Upper lobe of left lung (tissue), 4 donors: Measurements from ENCODE around the gene ZNF800.

Experiments
- CTCF ChIP-seq, 6 experiments: fragments of 450-650 bp in 4 of 6; fragments of 200-600 bp in 2 of 6; sonication (generic) in 2 of 6; IDR thresholded peaks; one replicate each; pipeline ENCODE4 v1.5.1; 2016 to 2019; ENCODE audit warnings: antibody characterized with exemption in 6 of 6
- EP300 ChIP-seq, 4 donors: sonication (generic); formaldehyde crosslinking; IDR thresholded peaks; one replicate each; pipeline ENCODE4 v1.5.1; 2017; ENCODE audit warnings: antibody characterized with exemption in 4 of 4, control low read depth in 2 of 4
- POLR2A ChIP-seq, 4 donors: fragments of 450-650 bp; IDR thresholded peaks; one replicate each; pipeline ENCODE4 v1.5.1; 2016 to 2017; ENCODE audit warnings: antibody characterized with exemption in 4 of 4, mild to moderate bottlenecking in 2 of 4
- POLR2AphosphoS5 ChIP-seq, 2 donors: sonication (generic); formaldehyde crosslinking; IDR thresholded peaks; one replicate each; pipeline ENCODE4 v1.5.1; 2017; ENCODE audit warnings: antibody characterized with exemption in 2 of 2

DNA sequence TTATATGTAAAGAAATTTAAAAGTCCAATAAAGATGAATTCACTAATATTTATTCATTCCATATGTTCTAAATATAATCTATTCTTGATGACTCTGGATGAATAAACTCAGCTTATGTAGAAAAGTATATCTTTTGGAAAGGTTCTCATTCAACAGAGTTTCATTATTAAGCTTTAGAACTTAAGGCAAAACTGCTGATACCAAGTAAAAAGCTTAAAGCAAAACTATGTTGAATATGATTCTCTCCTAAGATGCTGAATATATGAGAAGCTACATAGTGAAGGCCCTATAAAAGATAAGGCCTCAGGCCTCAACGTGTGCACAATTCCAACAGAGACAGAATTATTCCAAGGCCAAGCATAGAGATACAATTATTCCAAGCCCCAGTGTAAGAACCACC, 30.8 kb downstream of the ZNF800 start:
- TF ChIP-seq POLR2A (IDR thresholded peaks at IDR 0.05) (no peak), POLR2AphosphoS5 (IDR thresholded peaks at IDR 0.05) (no peak), CTCF (IDR thresholded peaks at IDR 0.05) (no peak), EP300 (IDR thresholded peaks at IDR 0.05) (no peak)
